Mammary epithelial cell (primary cell): ENCODE data around the gene STPG3.

ENCODE experiments used
- CTCF ChIP-seq, 2 donors: IDR thresholded peaks in 1 of 2; conservative IDR thresholded peaks in 1 of 2; 2 replicates each; pipeline ENCODE4 v1.5.1; 2011 to 2012; ENCODE audit warnings: inconsistent platforms in 2 of 2, low read length in 2 of 2, mild to moderate bottlenecking in 2 of 2, control low read depth in 1 of 2, low read depth in 1 of 2; ENCODE audit not compliant: insufficient read depth in 1 of 2; ENCODE audit errors: extremely low read depth in 1 of 2
- EZH2 ChIP-seq: IDR thresholded peaks from 2 replicates; pipeline ENCODE4 v1.6.1; 2012; ENCODE audit warnings: low read length, inconsistent platforms, borderline replicate concordance

- TF ChIP-seq CTCF (conservative IDR thresholded peaks at IDR 0.05 in 1 of 2, IDR thresholded peaks at IDR 0.05 in 1 of 2; ENCODE audit: extremely low read depth in 1 of 2, insufficient read depth in 1 of 2, low read depth in 1 of 2, low read length in 2 of 2) = no peak
- TF ChIP-seq EZH2 = no peak
Observed at GRCh38 chr9:137228968-137229896, 21.9 kb upstream of the STPG3 start.
